SH-SY5Y (cell line): ENCODE results near the gene NARS2.

Experiments used
- GATA2 ChIP-seq: IDR thresholded peaks from 2 replicates; pipeline ENCODE4 v1.6.1; 2011; ENCODE audit warnings: mild to moderate bottlenecking, low read depth, low read length
- GATA3 ChIP-seq: IDR thresholded peaks from 2 replicates; pipeline ENCODE4 v1.6.1; 2011; ENCODE audit warnings: low read depth, mild to moderate bottlenecking, low read length, moderate library complexity

- no peak for TF ChIP-seq GATA3
- TF ChIP-seq GATA2 = no peak
Observed at GRCh38 chr11:78577495-78577894, 2.8 kb upstream of the NARS2 start.
